ENCODE measurements around the gene TMCO1.
"Not testable (repeated sequence)": the region's sequence is repeated elsewhere in the genome, so short reads cannot be mapped to it uniquely, and the experiment has no call there.

TMCO1 gene

DNA sequence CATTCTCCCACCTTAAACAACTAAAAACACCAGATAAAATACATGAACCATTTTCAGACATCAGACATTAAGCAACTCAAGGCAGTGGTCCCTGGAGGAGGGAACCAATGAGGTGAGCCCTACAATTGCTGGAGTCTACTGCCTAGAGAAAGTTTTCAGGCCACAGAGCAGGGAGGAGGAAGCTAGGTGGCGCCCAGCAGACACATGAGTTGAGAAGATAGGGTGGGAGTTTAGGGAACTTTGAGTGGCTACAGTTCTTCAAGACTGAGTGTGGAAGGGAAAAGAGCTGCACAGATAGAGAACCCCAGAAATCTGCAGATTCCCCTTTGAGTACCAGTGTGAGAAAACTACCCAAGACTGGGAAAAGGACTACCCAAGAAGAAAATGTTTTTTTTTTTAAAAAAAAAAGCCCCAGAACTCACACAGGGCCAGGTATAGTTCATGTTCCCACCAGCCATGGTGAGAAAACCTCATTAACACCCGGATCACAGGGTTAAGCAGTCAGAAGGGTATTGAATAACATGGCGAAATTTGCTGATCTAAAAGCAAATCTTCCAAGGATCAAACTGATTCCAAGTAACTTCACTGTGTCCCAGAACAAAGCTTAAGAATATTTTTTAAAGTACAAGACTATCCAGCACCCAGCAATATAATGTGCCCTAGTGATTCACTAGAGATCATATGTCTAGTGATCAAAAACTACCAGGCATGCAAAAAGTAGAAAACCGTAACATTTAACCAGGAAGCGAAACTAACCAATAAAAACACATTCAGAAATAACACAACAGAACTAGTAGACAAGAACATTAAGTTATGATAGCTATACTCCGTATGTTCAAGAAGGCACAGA is 82.3 kb downstream of the TMCO1 start:
- no peaks in the 10 kb centered on the region for H3K27me3 Mint-ChIP-seq
- no peak overlapping the region for H3K4me3 Mint-ChIP-seq
- no peaks in the 10 kb centered on the region for H3K9me3 Mint-ChIP-seq
- peaks cover 48% of the 10 kb centered on the region for H3K36me3 Mint-ChIP-seq (ENCODE audit: low read depth)
- ATAC-seq = peak; percentile 63
- H3K27ac Mint-ChIP-seq = peak overlapping the region; percentile 18
- peaks cover 31% of the 10 kb centered on the region for H3K4me1 Mint-ChIP-seq
- DNase-seq = no peak

DNA sequence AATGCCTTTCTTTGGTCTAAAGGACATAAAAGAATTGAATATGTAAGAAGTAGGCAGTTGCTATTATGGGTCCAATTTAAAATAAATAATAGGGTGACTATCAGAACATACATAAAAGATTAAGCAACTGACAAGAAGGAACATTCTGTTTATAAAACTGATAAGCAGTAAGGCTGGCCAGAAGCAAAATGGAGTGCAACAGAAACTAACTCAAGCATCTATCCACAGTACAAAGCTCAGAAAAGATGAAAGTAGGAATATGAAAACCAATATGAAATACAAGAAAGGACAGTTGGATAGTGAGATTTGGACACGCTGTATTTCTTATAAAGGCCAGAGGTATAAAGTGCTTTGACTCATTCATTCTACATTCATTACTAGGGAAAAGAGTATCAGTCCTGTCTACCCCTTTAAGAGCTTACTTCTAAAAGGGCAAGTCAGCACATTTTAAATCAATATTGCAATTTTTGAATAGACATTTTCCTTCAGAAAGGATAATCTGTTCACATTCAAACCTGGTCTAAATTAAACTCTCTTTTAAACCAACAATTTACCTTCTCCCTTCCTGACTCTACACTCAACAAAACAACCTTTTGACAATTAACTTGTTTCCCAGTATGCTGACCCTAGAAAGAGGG is 84.7 kb downstream of the TMCO1 start:
- Mint-ChIP-seq H3K27me3 (no peaks in the 10 kb centered on the region), H3K4me3 (no peak overlapping the region), H3K36me3 (ENCODE audit: low read depth) (peaks cover 57% of the 10 kb centered on the region), H3K4me1 (peaks cover 28% of the 10 kb centered on the region), H3K27ac (no peak overlapping the region), H3K9me3 (no peaks in the 10 kb centered on the region)
- ATAC-seq = no peak
- DNase-seq = no peak

DNA sequence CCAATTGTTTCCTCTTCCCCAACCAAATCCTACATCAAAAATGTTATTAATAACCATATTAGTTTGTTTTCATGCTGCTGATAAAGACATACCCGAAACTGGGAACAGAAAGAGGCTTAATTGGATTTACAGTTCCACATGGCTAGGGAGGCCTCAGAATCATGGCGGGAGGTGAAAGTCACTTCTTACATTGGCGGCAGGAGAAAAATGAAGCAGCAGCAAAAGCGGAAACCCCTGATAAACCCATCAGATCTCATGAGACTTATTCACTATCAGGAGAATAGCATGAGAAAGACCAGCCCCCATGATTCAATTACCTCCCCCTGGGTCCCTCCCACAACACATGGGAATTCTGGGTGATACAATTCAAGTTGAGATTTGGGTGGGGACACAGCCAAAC is 87.9 kb downstream of the TMCO1 start:
- not testable (repeated sequence) for DNase-seq, ATAC-seq, H3K27ac Mint-ChIP-seq, H3K9me3 Mint-ChIP-seq, H3K27me3 Mint-ChIP-seq, H3K4me3 Mint-ChIP-seq
- Mint-ChIP-seq H3K36me3 (ENCODE audit: low read depth) (peaks cover 52% of the 10 kb centered on the region), H3K4me1 (peaks cover 15% of the 10 kb centered on the region)

DNA sequence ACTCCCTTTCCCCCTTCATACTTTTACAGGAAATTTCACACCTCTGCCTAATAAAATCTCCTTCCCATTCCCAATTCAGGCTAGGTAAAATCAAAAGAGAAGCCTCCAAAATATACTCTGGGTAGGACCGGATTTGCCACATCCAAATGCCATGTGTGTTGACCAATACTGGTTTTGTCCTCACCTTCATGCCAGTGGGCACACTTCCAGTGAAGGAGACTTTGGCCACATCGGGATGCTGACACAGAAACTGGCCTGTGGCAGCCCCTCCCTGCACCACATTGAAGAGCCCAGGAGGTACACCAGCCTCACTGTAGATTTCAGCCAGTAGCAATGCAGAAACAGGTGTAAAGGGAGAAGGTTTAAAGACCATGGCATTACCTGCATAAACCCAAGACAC is 88.4 kb downstream of the TMCO1 start:
- Mint-ChIP-seq H3K27ac (no peak overlapping the region), H3K36me3 (ENCODE audit: low read depth) (peaks cover 56% of the 10 kb centered on the region), H3K9me3 (no peaks in the 10 kb centered on the region), H3K4me3 (no peak overlapping the region), H3K4me1 (peaks cover 10% of the 10 kb centered on the region), H3K27me3 (no peaks in the 10 kb centered on the region)
- DNase-seq (no peak), ATAC-seq (no peak)

DNA sequence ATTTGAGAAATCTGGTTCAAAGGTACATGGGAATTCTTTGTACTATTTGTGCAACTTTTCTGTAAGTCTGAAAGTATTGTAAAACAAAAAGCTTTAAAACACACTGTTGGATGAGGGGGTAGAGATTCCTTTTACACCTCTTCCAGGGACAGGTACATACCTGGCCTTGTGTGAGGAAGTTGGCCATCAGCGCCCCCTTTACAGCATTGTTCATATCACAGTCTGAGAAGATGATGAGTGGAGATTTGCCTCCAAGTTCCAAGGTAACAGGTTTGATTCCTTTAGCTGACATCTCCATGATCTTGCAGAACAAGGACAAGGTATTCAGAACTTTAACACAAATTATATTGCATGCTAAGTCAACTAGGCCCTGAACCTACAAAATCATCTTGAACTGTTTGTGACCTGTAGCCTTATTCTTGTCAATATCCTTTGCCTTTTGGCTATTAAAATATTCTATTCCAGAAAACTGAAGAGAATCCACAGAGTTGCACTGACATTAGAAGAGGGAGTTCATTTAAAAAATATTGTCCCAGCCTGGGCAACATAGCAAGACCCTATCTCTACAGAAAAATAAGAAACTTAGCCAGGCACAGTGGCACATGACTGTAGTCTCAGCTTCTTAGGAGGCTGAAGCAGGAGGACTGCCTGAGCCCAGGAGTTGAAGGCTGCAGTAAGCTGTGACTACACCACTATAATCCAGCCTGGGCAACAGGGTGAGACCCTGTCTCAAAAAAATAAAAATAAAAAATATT is 89.2 kb downstream of the TMCO1 start:
- H3K27me3 Mint-ChIP-seq = no peaks in the 10 kb centered on the region
- H3K27ac Mint-ChIP-seq = no peak overlapping the region
- peaks cover 57% of the 10 kb centered on the region for H3K36me3 Mint-ChIP-seq (ENCODE audit: low read depth)
- H3K9me3 Mint-ChIP-seq = no peaks in the 10 kb centered on the region
- ATAC-seq (no peak), DNase-seq (no peak)
- H3K4me3 Mint-ChIP-seq = no peak overlapping the region
- H3K4me1 Mint-ChIP-seq = peaks cover 7% of the 10 kb centered on the region

DNA sequence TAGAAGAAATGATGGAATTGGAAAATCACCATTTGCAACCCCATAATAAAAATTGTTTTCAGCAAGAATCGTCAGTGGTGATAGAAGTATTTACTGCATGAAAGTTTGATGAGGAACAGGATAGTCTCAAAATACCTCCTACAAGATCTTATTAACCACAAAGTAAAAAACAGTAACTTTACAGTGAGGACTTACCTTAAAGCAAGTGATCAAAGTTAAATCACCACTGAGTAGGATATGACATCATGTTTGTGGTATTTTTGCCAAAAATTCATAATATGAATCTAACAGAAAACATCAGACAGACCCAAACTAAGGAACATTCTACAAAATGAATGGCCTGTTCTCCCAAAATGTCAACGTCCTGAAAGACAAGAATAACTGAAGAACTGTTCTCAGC is 90.2 kb downstream of the TMCO1 start:
- Mint-ChIP-seq H3K27me3 (no peaks in the 10 kb centered on the region), H3K36me3 (ENCODE audit: low read depth) (peaks cover 59% of the 10 kb centered on the region), H3K4me3 (no peak overlapping the region), H3K4me1 (peaks cover 7% of the 10 kb centered on the region), H3K9me3 (no peaks in the 10 kb centered on the region), H3K27ac (peak overlapping the region; percentile 36)
- DNase-seq (no peak), ATAC-seq (no peak)

Measured in activated naive CD8-positive, alpha-beta T cell treated with anti-CD3 and anti-CD28 coated beads, Interleukin-2, amount 50 U/mL, for 24 hours (primary cell).